HG02970 (cell line): ENCODE measurements around the gene KRTAP9-6.

Experiments used
- ATAC-seq: cut with Tn5 transposase; IDR thresholded peaks from one replicate; pipeline ENCODE4 v1.9.1; 2021; ENCODE audit warnings: mild to moderate bottlenecking, moderate library complexity, moderate number of reproducible peaks; ENCODE audit not compliant: unreplicated experiment, low FRiP score

Gene KRTAP9-6

DNA sequence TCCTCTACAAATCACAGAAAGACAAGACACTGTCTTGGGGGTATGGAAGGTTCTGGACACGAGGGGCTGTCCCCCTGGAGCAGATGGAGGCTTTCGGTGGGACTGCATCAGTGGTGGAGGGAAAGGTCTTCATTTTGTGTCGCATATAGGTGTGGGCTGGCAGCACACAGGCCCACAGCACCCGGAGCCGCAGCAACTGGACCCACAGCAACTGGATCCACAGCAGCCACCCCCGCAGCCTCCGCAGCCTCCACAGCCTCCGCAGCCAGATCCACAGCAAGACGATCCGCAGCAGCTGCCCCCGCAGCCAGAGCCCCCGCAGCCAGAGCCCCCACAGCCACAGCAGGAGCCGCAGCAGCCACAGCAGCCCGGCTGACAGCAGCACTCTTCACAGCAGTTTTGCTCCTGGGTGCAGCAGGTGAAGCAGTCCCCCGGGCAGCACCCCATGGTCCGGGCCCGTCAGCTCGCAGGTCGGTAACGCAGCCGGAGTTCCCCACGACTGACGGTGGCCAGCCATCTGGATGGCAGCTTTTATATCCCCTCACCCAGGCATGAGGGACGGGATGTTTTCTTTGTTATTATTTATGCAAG is 50.1 kb downstream of the KRTAP9-6 start, which contains the start of gene KRTAP17-1:
TSS of gene KRTAP17-1 (minus strand) at position 507 of the 591 bp plus-strand sequence. CDS start at position 447, 60 bp downstream.
- ATAC-seq: no peak
